Endodermal cell (in vitro differentiated cells): ENCODE results near the gene SULT1C3. TPM values are rescaled to one million over a fixed set of nuclear protein-coding genes. Genes with fewer than 3 reads are reported as not detected.

Source experiments
- DNase-seq: peaks from one replicate; pipeline ENCODE4 v3.0.0-alpha.2; 2017
- H3K27ac ChIP-seq: 2 replicates; pipeline ENCODE4 v1.5.1; 2013; ENCODE audit warnings: mild to moderate bottlenecking, low read depth, low read length, moderate library complexity
- H3K27me3 ChIP-seq: 2 replicates; pipeline ENCODE4 v1.6.1; 2013; ENCODE audit warnings: mild to moderate bottlenecking, low read length, moderate library complexity; ENCODE audit not compliant: insufficient read depth, control insufficient read depth, poor library complexity, severe bottlenecking
- H3K36me3 ChIP-seq: 2 replicates; pipeline ENCODE4 v1.7.0; 2013; ENCODE audit warnings: mild to moderate bottlenecking, low read length, moderate library complexity; ENCODE audit not compliant: control insufficient read depth, insufficient read depth
- H3K4me1 ChIP-seq: one replicate; pipeline ENCODE4 v1.7.0; 2013; ENCODE audit warnings: low read length; ENCODE audit not compliant: control insufficient read depth, insufficient read depth
- H3K4me3 ChIP-seq: 2 replicates; pipeline ENCODE4 v1.5.1; 2013; ENCODE audit warnings: mild to moderate bottlenecking, low read length, moderate library complexity
- H3K9ac ChIP-seq: 2 replicates; pipeline ENCODE4 v1.6.1; 2013; ENCODE audit warnings: mild to moderate bottlenecking, low read length, moderate library complexity; ENCODE audit not compliant: poor library complexity, severe bottlenecking; ENCODE audit errors: extremely low read depth
- H3K9me3 ChIP-seq: 2 replicates; pipeline ENCODE4 v1.6.1; 2013; ENCODE audit warnings: mild to moderate bottlenecking, low read length, moderate library complexity; ENCODE audit not compliant: control insufficient read depth
- H3K27ac Mint-ChIP-seq: 2 replicates; pipeline ENCODE4 v1.8.0; 2020; ENCODE audit warnings: mixed read lengths
- H3K27me3 Mint-ChIP-seq: 2 replicates; pipeline ENCODE4 v1.8.0; 2021; ENCODE audit warnings: mild to moderate bottlenecking, mixed read lengths; ENCODE audit not compliant: insufficient read depth
- H3K36me3 Mint-ChIP-seq: 2 replicates; pipeline ENCODE4 v1.8.0; 2020; ENCODE audit warnings: low read depth, mixed read lengths
- H3K4me1 Mint-ChIP-seq: 2 replicates; pipeline ENCODE4 v1.8.0; 2020; ENCODE audit warnings: mixed read lengths
- H3K4me3 Mint-ChIP-seq: 2 replicates; pipeline ENCODE4 v1.8.0; 2020; ENCODE audit warnings: mild to moderate bottlenecking, moderate library complexity, mixed read lengths
- H3K9me3 Mint-ChIP-seq: 2 replicates; pipeline ENCODE4 v1.8.0; 2020; ENCODE audit warnings: mild to moderate bottlenecking, mixed read lengths
- WGBS, 2 experiments: methylation state at CpG; one replicate each; pipeline versions ENCODE4 v1.1.5 to v1.1.7; 2013; ENCODE audit warnings: missing lambda C conversion rate in 2 of 2, mixed read lengths in 1 of 2; ENCODE audit not compliant: insufficient coverage in 1 of 2, insufficient read length in 1 of 2; 5-methylcytosine and 5-hydroxymethylcytosine counted together
- total RNA-seq, 2 donors: library from RNA; stranded (reverse); fragmentation: NEBNext Ultra II Directional in 1 of 2; extraction: Animal tissue kit (Norgen Biotek cat#: 25700) in 1 of 2; gene quantifications; 2 replicates in 1 of 2; 3 replicates in 1 of 2; pipeline ENCODE4 v1.2.1, GENCODE V29; 2021
- TF ChIP-seq, protein P1 (sequence below): fragments of 200-600 bp; sonication (generic); conservative IDR thresholded peaks from 2 replicates; pipeline ENCODE4 v1.5.0; 2021; ENCODE audit warnings: antibody characterized with exemption, mild to moderate bottlenecking

The SULT1C3 gene
- total RNA-seq, 2 donors from 2014 or later: not detected

DNA sequence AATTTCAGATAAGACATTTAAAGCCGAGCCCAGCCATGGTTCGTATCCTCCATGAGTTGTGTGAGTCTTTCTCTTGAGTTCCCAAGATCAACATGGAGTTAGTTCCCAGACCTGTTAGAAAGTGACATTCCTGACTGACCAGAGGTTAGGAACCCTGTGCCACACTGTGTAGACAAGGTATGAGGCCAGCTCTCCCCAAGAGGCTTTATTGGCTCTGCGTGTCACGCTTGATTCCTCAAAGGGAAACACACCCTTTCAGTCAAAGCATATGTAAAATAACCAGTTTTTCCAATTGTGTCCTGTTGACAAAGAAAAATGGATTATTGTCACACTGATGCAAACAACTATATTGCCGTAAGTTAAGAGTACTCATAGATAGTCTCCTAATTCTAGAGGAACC lies 1.2 kb downstream of the SULT1C3 start:
- Histone ChIP-seq H3K9ac (no peak overlapping the region), H3K4me1 (no peaks in the 10 kb centered on the region), H3K36me3 (no peaks in the 10 kb centered on the region), H3K27me3 (no peaks in the 10 kb centered on the region), H3K27ac (no peak overlapping the region), H3K9me3 (peaks cover 17% of the 10 kb centered on the region), H3K4me3 (no peak overlapping the region)
- Mint-ChIP-seq H3K36me3 (no peaks in the 10 kb centered on the region), H3K9me3 (peaks cover 48% of the 10 kb centered on the region), H3K27ac (no peak overlapping the region), H3K4me1 (no peaks in the 10 kb centered on the region), H3K4me3 (no peak overlapping the region), H3K27me3 (no peaks in the 10 kb centered on the region)
- 93 to 100% methylated on average over 4 to 5 of the region's 5 CpGs for WGBS, 2 experiments
- no peak for DNase-seq
- TF ChIP-seq, protein P1, sequence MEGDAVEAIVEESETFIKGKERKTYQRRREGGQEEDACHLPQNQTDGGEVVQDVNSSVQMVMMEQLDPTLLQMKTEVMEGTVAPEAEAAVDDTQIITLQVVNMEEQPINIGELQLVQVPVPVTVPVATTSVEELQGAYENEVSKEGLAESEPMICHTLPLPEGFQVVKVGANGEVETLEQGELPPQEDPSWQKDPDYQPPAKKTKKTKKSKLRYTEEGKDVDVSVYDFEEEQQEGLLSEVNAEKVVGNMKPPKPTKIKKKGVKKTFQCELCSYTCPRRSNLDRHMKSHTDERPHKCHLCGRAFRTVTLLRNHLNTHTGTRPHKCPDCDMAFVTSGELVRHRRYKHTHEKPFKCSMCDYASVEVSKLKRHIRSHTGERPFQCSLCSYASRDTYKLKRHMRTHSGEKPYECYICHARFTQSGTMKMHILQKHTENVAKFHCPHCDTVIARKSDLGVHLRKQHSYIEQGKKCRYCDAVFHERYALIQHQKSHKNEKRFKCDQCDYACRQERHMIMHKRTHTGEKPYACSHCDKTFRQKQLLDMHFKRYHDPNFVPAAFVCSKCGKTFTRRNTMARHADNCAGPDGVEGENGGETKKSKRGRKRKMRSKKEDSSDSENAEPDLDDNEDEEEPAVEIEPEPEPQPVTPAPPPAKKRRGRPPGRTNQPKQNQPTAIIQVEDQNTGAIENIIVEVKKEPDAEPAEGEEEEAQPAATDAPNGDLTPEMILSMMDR: no peak

DNA sequence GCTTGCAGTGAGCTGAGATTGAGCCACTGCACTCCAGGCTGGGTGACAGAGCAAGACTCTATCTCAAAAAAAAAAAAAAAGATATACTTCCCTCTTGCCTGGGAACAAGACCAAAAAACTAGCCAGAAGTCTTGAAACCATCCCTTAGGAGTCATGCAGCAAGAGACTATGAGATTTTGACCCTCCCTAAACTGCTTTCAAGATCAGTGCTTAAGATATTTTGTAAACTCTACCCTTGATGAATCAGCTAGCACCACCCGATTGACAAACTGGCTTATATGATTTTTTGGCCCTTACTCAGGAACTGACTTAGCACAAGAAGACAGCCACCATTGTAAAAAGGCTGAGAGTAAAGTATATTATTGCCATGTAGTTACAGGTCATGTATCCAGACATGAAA lies 3.8 kb downstream of the SULT1C3 start:
- H3K27ac Mint-ChIP-seq: no peak overlapping the region
- Histone ChIP-seq H3K9ac (no peak overlapping the region), H3K27me3 (no peaks in the 10 kb centered on the region), H3K4me3 (no peak overlapping the region), H3K36me3 (no peaks in the 10 kb centered on the region), H3K27ac (no peak overlapping the region), H3K4me1 (no peaks in the 10 kb centered on the region), H3K9me3 (peaks cover 9% of the 10 kb centered on the region)
- no peaks in the 10 kb centered on the region for H3K36me3 Mint-ChIP-seq
- H3K9me3 Mint-ChIP-seq: peaks cover 36% of the 10 kb centered on the region
- TF ChIP-seq, protein P1: no peak
- 83 to 97% methylated on average over 1 of the region's 1 CpG for WGBS, 2 experiments
- H3K27me3 Mint-ChIP-seq: no peaks in the 10 kb centered on the region
- H3K4me3 Mint-ChIP-seq: no peak overlapping the region
- no peak for DNase-seq
- no peaks in the 10 kb centered on the region for H3K4me1 Mint-ChIP-seq

GRCh38 chr2:108244667-108245414 lies 5.1 kb downstream of the SULT1C3 start:
- WGBS, 2 experiments: 88 to 91% methylated on average over 1 to 2 of the region's 2 CpGs
- Histone ChIP-seq H3K36me3 (no peaks in the 10 kb centered on the region), H3K27me3 (no peaks in the 10 kb centered on the region), H3K9me3 (peaks cover 9% of the 10 kb centered on the region), H3K4me1 (no peaks in the 10 kb centered on the region), H3K9ac (no peak overlapping the region), H3K4me3 (no peak overlapping the region), H3K27ac (no peak overlapping the region)
- TF ChIP-seq, protein P1: no peak
- Mint-ChIP-seq H3K9me3 (peaks cover 36% of the 10 kb centered on the region), H3K27me3 (no peaks in the 10 kb centered on the region), H3K4me3 (no peak overlapping the region), H3K27ac (no peak overlapping the region), H3K36me3 (no peaks in the 10 kb centered on the region), H3K4me1 (no peaks in the 10 kb centered on the region)
- DNase-seq: no peak
